Hepatocyte (in vitro differentiated cells): ENCODE data around the gene PIK3R1. TPM values are rescaled to one million over a fixed set of nuclear protein-coding genes. Genes with fewer than 3 reads are reported as not detected.

ENCODE experiments used
- DNase-seq: peaks from one replicate; pipeline ENCODE4 v3.0.0-alpha.2; 2016; ENCODE audit warnings: low spot score
- H2AFZ ChIP-seq: fragments of 200-600 bp; sonication (generic); 2 replicates; pipeline ENCODE4 v1.6.0; 2016; ENCODE audit warnings: antibody characterized with exemption, mild to moderate bottlenecking
- H3K27ac ChIP-seq: fragments of 200-600 bp; sonication (generic); 2 replicates; pipeline ENCODE4 v1.5.1; 2016; ENCODE audit warnings: mild to moderate bottlenecking
- H3K27me3 ChIP-seq: fragments of 200-600 bp; sonication (generic); 2 replicates; pipeline ENCODE4 v1.6.1; 2016
- H3K36me3 ChIP-seq: fragments of 200-600 bp; sonication (generic); replicated peaks from 2 replicates; pipeline ENCODE4 v1.5.1; 2016; ENCODE audit warnings: low read depth; ENCODE audit not compliant: insufficient read depth
- H3K4me1 ChIP-seq: fragments of 200-600 bp; sonication (generic); 2 replicates; pipeline ENCODE4 v1.5.1; 2016; ENCODE audit warnings: mild to moderate bottlenecking, moderate library complexity; ENCODE audit not compliant: insufficient read depth
- H3K4me2 ChIP-seq: fragments of 200-600 bp; sonication (generic); 2 replicates; pipeline ENCODE4 v1.6.0; 2016
- H3K4me3 ChIP-seq: fragments of 200-600 bp; sonication (generic); 2 replicates; pipeline ENCODE4 v1.5.1; 2016; ENCODE audit warnings: mild to moderate bottlenecking
- H3K79me2 ChIP-seq: fragments of 200-600 bp; sonication (generic); 2 replicates; pipeline ENCODE4 v1.6.0; 2017; ENCODE audit warnings: mild to moderate bottlenecking
- H3K9me2 ChIP-seq: fragments of 200-600 bp; sonication (generic); replicated peaks from 2 replicates; pipeline ENCODE4 v1.6.0; 2017; ENCODE audit warnings: mild to moderate bottlenecking; ENCODE audit not compliant: insufficient read depth
- H3K9me3 ChIP-seq: fragments of 200-600 bp; sonication (generic); 2 replicates; pipeline ENCODE4 v1.5.1; 2016; ENCODE audit warnings: low read depth, mild to moderate bottlenecking
- H4K20me1 ChIP-seq: fragments of 200-600 bp; sonication (generic); 2 replicates; pipeline ENCODE4 v1.6.0; 2016; ENCODE audit warnings: mild to moderate bottlenecking; ENCODE audit not compliant: insufficient read depth, poor library complexity, severe bottlenecking
- EZH2 ChIP-seq: fragments of 200-600 bp; sonication (generic); IDR thresholded peaks from 2 replicates; pipeline ENCODE4 v1.6.1; 2016; ENCODE audit warnings: antibody characterized with exemption, mild to moderate bottlenecking, borderline replicate concordance
- EZH2phosphoT487 ChIP-seq: fragments of 200-600 bp; sonication (generic); IDR thresholded peaks from one replicate; pipeline ENCODE4 v1.6.1; 2018; ENCODE audit warnings: antibody characterized with exemption, mild to moderate bottlenecking, low read depth, moderate library complexity; ENCODE audit not compliant: unreplicated experiment, severe bottlenecking
- WGBS: methylation state at CpG from one replicate; pipeline ENCODE4 v1.1.6; 2016; ENCODE audit warnings: low lambda C conversion rate; ENCODE audit errors: missing lambda C conversion rate; 5-methylcytosine and 5-hydroxymethylcytosine counted together
- polyA plus RNA-seq: library from polyadenylated mRNA; unstranded; fragments of >200 nt; fragmentation: Nextera tagmentation; extraction: Ambion mirVana; gene quantifications from 2 replicates; pipeline ENCODE4 v1.2.1, GENCODE V29; 2016
- total RNA-seq: library from RNA; depleted of rRNA; stranded (reverse); fragments of >200 nt; gene quantifications from 2 replicates; pipeline ENCODE4 v1.2.3, GENCODE V29; 2014
- TF ChIP-seq, protein P1 (sequence below): fragments of 200-600 bp; sonication (generic); IDR thresholded peaks from 2 replicates; pipeline ENCODE4 v1.5.1; 2016; ENCODE audit warnings: antibody characterized with exemption, mild to moderate bottlenecking; ENCODE audit not compliant: poor library complexity

The PIK3R1 gene
- total and polyA plus RNA-seq, 2 experiments from 2014 or later: 38.9 to 109 TPM

DNA sequence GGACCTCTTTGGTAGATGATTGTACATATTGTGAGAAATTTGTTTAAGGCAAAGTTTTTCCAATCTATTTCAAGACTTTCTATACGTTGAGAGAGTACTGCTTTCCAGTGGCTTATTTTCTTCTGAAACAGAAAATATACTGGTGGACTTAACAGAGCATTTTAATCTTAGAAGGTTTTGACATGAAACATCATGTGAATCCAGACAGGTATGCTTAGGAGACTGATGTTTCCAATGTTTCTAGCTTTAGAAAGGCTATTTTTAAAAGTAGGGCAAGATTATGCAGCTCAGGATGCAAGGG is 71.0 kb downstream of the PIK3R1 start:
- Histone ChIP-seq H3K27ac (peak overlapping the region; percentile 93), H3K9me3 (no peaks in the 10 kb centered on the region), H3K4me1 (peaks cover 62% of the 10 kb centered on the region), H3K79me2 (peaks cover 48% of the 10 kb centered on the region), H3K4me3 (no peak overlapping the region), H2AFZ (no peak overlapping the region), H4K20me1 (peaks cover 14% of the 10 kb centered on the region), H3K27me3 (no peaks in the 10 kb centered on the region), H3K4me2 (no peak overlapping the region), H3K9me2 (no peaks in the 10 kb centered on the region), H3K36me3 (no peaks in the 10 kb centered on the region)
- DNase-seq: no peak
- no peak for TF ChIP-seq EZH2phosphoT487
- TF ChIP-seq, protein P1, sequence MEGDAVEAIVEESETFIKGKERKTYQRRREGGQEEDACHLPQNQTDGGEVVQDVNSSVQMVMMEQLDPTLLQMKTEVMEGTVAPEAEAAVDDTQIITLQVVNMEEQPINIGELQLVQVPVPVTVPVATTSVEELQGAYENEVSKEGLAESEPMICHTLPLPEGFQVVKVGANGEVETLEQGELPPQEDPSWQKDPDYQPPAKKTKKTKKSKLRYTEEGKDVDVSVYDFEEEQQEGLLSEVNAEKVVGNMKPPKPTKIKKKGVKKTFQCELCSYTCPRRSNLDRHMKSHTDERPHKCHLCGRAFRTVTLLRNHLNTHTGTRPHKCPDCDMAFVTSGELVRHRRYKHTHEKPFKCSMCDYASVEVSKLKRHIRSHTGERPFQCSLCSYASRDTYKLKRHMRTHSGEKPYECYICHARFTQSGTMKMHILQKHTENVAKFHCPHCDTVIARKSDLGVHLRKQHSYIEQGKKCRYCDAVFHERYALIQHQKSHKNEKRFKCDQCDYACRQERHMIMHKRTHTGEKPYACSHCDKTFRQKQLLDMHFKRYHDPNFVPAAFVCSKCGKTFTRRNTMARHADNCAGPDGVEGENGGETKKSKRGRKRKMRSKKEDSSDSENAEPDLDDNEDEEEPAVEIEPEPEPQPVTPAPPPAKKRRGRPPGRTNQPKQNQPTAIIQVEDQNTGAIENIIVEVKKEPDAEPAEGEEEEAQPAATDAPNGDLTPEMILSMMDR: no peak
- no peak for TF ChIP-seq EZH2
- WGBS: 56% methylated on average over 1 of the region's 1 CpG

- DNase-seq: no peak
- peaks cover 62% of the 10 kb centered on the region for H3K4me1 ChIP-seq
- H3K4me3 ChIP-seq: no peak overlapping the region
- 63% methylated on average over 8 of the region's 8 CpGs for WGBS
- peak overlapping the region; percentile 93 for H3K27ac ChIP-seq
- H3K79me2 ChIP-seq: peaks cover 58% of the 10 kb centered on the region
- no peaks in the 10 kb centered on the region for H3K27me3 ChIP-seq
- H2AFZ ChIP-seq: no peak overlapping the region
- peak overlapping the region; percentile 89 for H3K4me2 ChIP-seq
- TF ChIP-seq, protein P1: no peak
- TF ChIP-seq EZH2phosphoT487: no peak
- no peak for TF ChIP-seq EZH2
- peaks cover 18% of the 10 kb centered on the region for H4K20me1 ChIP-seq
- H3K9me3 ChIP-seq: no peaks in the 10 kb centered on the region
- no peaks in the 10 kb centered on the region for H3K36me3 ChIP-seq
- no peaks in the 10 kb centered on the region for H3K9me2 ChIP-seq
These were observed 72.0 kb downstream of the PIK3R1 start for GRCh38 chr5:68287631-68287975.

GRCh38 chr5:68287976-68288706 is 72.6 kb downstream of the PIK3R1 start:
- 6% methylated on average over 41 of the region's 45 CpGs for WGBS
- H3K4me3 ChIP-seq: peak overlapping the region; percentile 25
- peak; percentile 88 for DNase-seq
- no peak for TF ChIP-seq EZH2
- TF ChIP-seq EZH2phosphoT487: no peak
- no peaks in the 10 kb centered on the region for H3K9me2 ChIP-seq
- no peaks in the 10 kb centered on the region for H3K27me3 ChIP-seq
- H3K4me2 ChIP-seq: peak overlapping the region; percentile 89
- H3K9me3 ChIP-seq: no peaks in the 10 kb centered on the region
- H3K4me1 ChIP-seq: peaks cover 61% of the 10 kb centered on the region
- H3K79me2 ChIP-seq: peaks cover 58% of the 10 kb centered on the region
- peaks cover 18% of the 10 kb centered on the region for H4K20me1 ChIP-seq
- peak overlapping the region; percentile 93 for H3K27ac ChIP-seq
- no peaks in the 10 kb centered on the region for H3K36me3 ChIP-seq
- no peak overlapping the region for H2AFZ ChIP-seq

DNA sequence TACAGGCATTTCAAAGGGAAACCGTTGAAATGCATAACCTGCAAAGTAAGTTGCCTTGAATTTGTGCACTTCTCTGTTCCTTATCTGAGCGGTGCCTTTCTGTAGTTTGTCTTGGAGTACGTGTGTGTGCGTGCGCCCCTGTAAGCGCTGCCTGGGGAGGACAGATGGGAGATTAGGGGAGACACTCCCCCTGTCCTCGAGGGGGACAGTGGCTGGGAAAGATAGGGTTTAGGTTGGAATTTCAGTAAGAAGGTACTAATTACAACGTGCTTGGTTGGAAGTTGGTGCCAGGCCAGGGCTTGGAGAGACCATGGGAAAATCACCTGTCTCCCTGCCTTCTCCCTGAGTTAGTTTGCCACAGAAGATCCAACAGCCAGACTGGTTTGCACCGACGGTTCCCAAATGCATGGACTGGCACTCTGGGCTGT is 73.2 kb downstream of the PIK3R1 start:
- Histone ChIP-seq H3K79me2 (peaks cover 54% of the 10 kb centered on the region), H3K4me1 (peaks cover 55% of the 10 kb centered on the region)
- 9% methylated on average over 10 of the region's 10 CpGs for WGBS

More for the DNA sequence above, 73.2 kb downstream of the PIK3R1 start:
- H3K9me3 ChIP-seq: no peaks in the 10 kb centered on the region
- H2AFZ ChIP-seq: no peak overlapping the region
- no peaks in the 10 kb centered on the region for H3K9me2 ChIP-seq
- H3K36me3 ChIP-seq: no peaks in the 10 kb centered on the region
- peak; percentile 23 for DNase-seq
- H3K4me3 ChIP-seq: peak overlapping the region; percentile 25
- no peaks in the 10 kb centered on the region for H3K27me3 ChIP-seq
- peak overlapping the region; percentile 89 for H3K4me2 ChIP-seq
- peaks cover 18% of the 10 kb centered on the region for H4K20me1 ChIP-seq
- peak overlapping the region; percentile 93 for H3K27ac ChIP-seq
- no peak for TF ChIP-seq EZH2phosphoT487
- TF ChIP-seq, protein P1: no peak
- TF ChIP-seq EZH2: no peak
